ENCODE data around the gene ADAM17.
"Not testable (repeated sequence)": the region's sequence is repeated elsewhere in the genome, so short reads cannot be mapped to it uniquely, and the experiment has no call there.

The ADAM17 gene

DNA sequence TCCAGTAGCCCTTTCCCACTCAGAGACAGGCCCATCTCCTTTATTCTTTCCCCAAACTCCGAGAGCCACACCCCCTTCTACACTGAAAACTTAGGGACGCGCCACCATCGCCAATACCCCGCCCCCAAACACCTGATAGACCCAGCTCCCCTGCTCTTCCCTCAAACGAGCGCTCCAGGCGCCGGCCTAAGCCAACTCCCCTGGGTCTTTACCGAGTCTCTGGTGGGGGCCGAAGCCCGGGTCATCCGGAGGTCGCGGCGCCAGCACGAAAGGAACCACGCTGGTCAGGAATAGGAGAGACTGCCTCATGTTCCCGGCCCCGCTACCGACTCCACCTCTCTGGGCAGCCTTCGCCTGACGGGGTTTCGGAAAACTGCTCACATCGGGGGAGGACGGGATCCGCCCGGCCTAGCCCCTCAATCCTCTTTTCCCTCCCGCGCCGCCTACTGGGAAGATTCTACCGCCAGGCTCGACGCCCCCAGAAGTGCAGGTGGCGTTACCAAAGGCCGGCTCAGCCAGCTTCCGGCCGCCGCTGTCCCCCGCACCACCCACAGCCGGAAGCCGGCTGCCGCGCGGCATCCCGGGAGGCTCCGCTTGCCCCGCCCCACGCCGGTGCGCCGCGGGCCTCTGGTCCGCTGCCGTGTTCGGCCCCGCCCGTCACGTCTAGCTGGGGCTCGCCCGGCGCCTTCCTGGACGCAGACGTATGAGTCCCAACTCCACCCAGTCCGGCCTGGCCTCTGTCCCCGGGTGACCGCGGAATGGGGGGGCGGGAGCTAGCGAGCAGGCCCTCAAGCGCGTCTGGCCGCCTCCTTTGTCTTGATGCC, at the start of gene ADAM17:
Gene ADAM17 (minus strand): TSS at position 534 of the 824 bp plus-strand sequence. CDS start 225 bp downstream, at position 309.
- peak; percentile 31 to 78 (median 63) for DNase-seq

DNA sequence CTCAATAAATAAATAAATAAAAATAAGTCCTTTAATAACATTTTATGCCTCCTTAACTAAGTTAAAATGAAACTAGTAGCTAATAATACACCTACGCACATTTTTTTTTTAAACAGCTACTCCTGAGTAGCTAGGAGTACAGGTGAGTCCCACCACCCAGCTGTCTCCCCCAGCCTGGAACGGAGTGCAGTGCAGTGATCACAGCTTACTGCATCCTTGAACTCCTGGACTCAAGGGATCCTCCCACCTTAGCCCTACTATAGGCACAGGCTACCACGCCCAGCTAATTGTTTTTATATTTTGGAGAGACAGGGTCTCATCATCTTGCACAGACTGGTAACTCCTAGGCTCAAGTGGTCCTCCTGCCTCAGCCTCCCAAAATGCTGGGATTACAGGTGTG, 46.8 kb upstream of the ADAM17 start:
- DNase-seq = no peak

DNA sequence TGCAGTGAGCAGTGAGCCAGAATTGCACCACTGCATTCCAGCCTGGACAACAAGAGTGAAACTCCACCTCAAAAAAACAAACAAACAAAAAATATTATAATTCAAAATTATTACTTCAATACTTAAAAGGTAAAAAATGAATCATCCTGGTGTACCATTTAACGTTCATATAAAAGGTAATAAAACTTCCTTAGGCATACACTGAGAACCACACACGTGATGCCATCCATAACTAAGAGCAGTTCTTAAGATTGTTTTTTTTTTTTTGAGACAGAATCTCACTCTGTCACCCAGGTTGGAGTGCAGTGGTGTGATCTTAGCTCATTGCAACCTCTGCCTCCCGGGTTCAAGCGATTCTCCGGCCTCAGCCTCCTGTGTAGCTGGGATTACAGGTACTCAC, 45.8 kb upstream of the ADAM17 start:
- DNase-seq = no peak

DNA sequence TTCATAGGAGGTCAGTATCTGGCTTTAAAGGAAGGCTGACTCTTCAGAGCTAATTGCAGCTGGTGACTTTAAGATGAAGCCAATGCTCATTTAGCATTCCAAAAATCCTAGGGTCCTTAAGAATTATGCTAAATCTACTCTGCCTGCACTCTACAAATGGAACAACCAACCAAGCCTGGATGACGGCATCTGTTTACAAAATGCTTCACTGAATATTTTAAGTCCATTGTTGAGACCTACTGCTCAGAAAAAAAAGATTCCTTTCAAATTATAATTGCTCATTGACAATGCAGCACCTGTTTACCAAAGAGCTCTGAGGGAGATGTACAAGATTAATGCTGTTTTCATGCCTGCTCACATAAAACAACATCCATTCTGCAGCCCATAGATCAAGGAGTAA, 43.8 kb upstream of the ADAM17 start:
- DNase-seq = no peak

DNA sequence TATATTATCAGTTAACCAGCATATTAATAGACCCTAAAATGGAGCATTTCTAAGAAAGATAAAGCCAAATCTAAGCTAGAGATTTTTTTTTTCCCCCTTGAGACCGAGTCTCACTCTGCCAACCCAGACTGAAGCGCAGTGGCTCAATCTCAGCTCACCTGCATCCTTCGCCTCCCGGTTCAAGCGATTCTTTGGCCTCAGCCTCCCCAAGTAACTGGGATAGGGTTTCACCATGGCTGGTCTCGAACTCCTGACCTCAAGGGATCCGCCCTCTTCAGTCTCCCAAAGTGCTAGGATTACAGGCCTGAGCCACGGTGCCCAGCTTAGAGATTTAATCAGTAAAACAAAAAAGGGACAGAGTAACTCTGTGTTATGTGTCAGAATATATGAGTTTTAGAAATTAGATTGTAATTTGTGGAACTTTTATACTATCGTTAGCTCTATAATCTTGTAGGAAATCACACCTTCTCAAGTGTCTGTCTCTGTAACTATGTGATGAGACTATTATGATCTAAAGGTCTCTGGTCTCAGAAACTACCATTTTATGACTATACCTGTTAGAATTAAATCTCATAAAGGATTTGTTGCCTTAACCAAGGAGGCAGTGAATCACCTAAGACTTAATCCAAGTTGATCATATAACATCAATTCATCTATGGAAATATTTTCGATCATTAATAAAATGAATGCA, 41.1 kb upstream of the ADAM17 start:
- no peak for DNase-seq

DNA sequence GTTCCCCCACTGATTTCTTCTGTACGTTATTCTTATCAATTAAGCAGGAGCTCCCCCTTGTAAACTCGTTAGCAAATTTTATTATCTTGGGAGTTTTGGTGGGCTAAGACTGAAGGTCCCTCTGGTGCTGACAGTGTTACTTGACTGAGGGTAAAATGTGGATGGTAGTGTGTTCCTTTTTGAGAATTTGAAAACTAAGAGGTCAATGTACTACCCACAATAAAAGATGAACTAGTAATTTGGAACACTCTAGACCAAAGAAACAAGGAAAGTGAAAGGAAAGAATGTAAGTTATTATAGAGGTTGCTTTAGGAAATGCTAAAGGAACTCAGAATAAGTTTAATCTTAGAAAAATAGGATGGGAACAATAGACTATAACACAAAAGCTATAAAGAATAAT, 40.1 kb upstream of the ADAM17 start:
- DNase-seq = no peak

DNA sequence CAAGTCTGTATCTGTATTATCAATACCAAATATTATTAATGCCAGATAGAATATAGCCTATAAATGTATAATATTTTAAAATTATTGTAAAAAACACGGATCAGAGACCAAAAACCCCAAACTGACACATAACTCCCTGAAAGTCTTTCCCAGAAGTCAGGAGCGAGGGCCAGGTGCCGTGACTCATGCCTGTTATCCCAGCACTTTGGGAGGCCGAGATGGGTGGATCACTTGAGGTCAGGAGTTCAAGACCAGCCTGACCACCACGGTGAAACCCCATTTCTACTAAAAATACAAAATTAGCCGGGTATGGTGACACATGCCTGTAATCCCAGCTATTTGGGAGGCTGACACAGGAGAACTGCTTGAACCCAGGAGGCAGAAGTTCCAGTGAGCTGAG, 39.6 kb upstream of the ADAM17 start:
- not testable (repeated sequence) for DNase-seq

DNA sequence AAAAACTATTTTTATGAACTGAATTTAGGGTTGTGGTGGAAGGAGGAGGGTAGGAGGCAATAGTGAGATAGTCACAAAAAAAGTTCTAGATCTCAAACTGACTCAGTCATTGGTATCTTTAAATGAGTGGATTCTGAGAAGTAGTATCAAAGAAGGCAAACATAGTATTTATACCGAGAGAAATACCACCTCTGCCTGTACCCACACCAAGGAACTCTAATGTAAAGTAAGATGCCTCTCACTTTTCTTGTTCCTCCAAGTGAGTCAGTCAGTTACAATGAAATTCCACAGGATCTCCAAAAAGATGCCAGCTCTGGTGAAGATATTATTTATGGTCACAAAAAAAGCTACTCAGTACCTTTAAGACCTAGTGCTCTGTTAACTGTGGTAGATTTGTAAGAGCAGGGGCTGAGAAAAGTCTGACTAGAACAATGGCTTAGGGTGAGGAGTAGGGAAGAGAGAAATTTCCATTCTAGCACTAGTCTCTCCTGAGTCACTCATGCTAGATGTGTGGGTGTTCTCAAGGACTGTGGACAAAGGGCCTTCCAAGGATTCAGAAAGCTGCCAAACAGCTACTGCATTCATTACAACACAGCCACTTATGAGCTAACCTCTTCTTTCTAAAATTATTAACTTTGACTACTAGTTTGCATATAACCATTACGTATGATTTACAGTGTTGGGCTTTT, 38.9 kb upstream of the ADAM17 start:
- no peak for DNase-seq

DNA sequence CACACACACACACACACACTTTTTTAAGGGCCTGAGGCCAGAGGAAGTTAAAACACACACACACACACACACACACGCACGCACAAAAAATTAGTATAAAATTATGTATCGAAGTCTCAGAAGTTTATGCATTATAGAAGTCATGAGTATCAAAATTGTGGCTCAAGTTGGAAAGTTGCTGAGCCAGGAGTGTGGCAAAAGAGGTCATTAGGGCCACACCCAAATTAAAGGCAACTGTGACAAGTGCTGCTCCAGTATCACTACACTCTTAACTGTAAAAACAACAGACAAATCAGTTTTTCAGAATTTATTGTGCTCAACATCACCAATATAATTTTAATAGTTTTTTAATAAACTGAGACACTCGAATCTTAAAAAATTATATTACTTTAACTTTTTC, 38.3 kb upstream of the ADAM17 start:
- DNase-seq = no peak

DNA sequence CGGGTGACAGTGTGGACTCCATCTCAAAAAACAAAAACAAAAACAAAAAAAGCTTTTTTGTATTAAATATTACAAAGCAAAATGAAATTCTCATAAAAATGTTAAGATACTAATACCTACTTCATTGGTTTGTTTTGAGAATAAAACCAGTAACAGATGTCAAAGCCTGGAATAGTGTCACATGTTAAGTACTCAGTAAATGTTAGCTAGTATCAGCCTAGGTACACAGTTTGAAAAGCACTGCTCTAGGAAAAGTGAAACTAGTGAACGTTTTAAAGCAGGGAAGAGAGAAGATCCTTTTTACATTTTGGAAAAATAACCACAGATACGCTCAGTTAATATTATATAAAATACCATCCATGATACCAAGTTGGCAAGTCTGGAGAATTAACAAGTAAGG, 37.1 kb upstream of the ADAM17 start:
- DNase-seq = no peak

DNA sequence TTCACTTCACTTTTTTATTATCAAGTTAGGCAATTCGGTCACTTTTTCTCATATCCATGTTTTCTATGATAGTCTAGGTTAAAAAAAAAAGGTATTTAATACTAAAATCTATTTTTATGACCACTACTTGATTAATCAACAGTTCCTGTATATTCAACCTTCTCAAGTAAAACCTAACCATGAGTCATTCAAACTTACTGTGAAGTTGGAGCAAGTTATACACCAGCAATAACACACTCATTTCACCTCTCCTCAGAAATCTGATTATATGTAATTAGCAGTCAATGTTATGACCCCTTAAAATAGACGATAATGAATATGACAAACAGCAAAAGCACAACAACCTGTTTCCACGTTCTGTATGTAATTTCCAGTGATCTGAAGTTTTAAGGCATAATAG, 35.0 kb upstream of the ADAM17 start:
- DNase-seq = no peak

DNA sequence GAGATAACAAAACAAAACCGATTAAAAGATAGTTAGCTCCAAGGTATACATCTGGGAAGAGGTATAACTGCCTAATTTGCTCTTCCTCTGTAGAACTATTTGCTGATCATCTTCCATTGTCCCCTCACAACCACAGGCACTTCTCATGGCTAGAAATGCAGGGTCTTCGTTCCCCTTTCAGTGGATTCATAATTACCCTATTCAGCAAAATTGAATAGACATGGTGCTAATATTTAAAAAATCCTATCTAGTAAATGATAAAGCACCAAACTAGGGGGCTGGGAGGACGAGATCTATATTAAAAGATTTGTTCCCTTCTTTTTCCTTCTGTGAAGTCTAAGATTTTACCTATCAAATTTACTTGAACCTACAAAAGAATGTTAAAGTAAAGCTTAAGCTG, 30.8 kb upstream of the ADAM17 start:
- no peak for DNase-seq

DNA sequence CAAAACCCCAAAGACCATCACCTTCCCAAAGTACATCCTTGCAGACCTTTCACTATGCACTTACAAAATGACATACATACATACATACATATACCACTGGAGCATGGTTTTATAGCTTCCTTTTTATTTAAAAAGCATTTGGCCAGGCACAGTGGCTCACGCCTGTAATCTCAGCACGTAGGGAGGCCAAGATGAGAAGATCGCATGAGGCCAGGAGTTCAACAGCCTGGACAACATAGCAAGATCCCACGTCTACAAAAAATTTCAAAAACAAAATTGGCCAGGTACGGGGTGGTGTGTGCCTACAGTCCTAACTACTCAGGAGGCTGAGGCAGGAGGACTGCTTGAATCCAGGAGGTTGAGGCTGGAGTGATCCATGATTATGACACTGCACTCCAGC, 29.9 kb upstream of the ADAM17 start:
- DNase-seq = no peak

DNA sequence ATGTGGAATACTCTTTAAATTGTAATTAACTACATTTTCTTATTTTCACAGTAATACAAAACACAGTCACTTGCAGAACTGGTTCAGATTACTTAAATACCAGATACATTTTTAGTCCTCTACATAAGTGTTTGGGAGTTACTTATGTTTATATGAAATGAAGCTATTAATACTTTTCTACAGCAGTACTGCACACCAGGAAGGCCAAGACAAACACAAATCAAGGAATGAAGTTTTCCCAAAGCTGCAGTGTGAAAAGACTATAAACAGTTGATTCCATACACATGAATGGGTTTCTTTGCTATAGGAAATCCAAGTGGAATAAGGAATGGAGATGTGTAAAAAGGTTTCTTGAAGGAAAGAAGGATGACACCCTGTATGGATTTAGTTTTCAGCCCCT, 29.3 kb upstream of the ADAM17 start:
- not testable (repeated sequence) for DNase-seq

DNA sequence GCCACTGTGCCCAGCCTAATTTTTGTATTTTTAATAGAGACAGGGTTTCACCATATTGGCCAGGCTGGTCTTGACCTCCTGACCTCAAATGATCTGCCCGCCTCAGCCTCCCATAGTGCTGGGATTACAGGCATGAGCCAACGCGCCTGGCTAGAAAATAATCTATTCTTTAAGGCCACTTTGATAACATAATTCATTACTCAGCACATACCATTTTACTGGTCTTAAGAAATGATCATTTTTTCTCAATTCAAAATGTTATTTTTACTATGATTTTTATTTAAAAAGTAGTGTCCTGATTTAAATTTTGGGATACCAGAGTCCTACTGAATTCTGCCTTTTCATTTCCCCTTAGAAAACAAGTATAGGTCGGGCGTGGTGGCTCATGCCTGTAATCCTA, 27.0 kb upstream of the ADAM17 start:
- no peak for DNase-seq

DNA sequence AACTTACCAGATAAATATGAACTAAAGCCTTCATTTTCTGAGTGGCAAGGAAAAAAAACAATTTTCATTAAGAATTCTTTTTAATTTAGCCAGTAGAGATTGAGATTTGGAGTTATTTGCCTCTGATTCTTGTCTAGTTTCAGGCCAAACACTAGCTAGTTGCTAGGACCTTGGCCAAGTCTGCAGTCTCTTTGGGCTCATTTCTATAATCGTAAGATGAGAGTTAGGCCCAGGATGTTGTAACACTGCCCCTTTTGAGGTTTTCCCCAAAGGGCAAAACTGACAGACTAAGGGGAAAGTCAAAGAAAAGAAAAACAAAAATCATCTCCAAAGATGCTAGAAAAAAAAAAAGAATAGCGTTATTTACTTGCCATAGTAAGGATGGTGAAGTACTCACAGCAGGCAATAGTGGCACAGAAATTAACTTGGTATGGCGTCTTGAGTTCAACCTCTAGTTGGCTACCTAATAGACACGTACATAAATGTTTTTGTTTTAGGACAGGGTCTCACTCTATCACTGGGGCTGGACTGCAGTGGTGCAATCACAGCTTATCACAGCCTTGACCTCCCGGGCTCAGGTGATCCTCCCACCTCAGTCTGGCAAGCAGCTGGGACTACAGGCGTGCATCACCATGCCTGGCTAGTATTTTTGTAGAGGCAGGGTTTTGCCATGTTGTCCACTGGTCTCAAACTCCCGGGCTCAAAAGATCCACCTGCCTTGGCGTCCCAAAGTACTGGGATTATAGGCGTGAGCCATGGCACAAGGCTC, 23.0 kb upstream of the ADAM17 start:
- DNase-seq = no peak

DNA sequence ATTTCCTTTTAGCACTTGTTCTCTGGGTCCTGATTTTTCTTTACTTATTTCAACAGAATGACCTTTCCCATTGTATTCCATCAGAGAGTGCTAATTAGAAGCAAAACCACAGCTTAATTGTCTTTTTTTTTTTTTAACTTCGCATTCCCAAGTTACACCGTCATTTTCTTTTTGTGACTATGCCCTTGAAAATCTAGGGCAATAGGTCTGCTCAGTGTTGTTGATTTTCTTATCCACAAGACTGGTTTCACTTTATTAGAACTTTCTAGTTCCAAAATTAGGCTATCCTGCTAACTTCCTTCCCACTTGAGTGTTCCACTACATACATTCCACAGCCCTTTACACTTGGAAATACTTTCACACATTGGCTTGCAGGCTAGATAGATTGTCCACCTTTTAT, 18.7 kb upstream of the ADAM17 start:
- DNase-seq = no peak

DNA sequence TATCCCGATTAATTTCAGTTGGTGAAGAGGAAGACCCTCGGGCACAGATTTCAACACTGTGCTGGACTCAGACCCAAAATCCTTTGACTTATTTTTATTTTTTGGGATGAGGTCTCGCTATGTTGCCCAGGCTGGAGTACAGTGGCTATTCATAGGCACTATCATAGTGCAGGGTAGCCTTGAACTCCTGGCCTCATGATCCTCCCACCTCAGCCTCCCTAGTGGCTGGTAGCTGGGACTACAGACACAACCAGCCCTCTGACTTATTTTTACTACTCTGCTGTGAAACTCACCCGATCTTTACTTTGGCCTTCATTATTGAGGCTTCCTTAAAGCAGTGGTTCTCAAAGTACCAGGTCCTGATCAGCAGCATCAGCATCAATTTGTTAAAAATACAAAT, 18.2 kb upstream of the ADAM17 start:
- no peak for DNase-seq

DNA sequence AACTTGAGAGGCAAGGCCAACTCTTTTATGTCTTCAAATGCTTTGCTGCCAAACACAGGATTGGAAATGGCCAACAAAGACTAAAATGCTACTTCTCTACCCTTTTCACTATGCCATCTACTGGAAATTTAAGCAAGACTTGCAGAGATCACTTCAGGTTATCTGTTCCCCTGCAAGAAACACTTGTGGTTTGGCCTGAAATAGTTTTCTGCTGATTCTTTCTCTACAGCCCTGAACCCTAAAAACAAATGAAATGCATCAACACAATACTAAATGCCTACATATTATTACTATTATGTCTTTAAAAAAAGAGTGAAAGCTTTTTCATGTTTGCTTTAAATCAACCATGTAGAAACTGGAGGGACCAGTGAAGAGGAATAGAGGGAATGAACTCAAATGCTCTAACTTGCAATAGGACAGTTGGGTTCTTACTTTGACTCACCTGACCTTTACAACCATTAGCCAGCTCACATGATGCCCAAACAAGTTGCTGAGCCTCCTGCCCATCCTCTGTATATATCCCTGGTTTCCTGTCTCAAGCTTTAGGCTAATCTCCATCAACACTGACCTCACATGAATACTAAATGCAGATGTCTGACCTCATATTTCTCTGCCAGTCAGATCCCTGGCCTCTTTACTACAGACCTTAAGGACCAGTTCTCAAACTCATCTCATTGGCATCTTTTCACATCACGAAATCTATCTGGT, 17.5 kb upstream of the ADAM17 start:
- no peak for DNase-seq

DNA sequence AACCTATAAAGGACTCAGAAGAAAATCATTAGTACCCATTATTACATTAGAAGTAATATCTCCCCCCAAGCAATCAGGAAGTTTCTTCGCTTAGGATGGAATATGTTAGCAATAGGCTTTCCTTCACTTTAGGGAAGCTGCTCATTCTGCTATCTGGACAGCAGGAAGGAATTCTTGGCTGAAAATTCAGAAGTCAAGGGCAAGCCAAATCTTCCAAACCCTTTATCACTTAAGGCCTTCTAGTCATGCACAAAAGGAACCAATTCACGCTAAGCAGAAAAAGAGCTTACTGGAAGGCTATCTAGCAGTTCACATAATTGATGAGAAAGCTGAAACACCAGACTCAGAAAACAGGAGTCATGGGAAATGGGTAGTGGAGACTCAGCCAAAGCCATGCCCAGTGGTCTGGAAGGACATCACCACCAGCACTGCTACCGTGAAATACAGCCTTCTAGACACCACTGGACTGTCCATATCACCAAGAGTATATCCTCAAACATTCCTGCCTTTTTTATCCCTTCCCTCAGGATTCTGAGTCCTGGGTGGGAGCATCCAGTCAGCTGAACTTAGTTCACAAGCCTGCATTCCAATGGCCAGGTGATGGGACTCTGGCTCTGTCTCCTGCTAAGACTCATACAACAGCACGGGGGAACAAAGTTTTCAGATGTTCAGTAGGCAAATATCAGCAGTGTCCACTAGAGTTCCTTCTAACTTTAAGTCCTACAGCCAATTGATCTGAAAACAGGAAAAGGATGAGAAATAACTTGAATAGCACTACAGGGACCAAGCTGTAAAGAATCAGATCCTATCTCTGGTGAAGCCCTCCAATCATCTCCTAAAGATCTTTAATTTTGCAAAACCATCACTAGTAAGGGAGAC, 14.8 kb upstream of the ADAM17 start:
- DNase-seq = no peak

DNA sequence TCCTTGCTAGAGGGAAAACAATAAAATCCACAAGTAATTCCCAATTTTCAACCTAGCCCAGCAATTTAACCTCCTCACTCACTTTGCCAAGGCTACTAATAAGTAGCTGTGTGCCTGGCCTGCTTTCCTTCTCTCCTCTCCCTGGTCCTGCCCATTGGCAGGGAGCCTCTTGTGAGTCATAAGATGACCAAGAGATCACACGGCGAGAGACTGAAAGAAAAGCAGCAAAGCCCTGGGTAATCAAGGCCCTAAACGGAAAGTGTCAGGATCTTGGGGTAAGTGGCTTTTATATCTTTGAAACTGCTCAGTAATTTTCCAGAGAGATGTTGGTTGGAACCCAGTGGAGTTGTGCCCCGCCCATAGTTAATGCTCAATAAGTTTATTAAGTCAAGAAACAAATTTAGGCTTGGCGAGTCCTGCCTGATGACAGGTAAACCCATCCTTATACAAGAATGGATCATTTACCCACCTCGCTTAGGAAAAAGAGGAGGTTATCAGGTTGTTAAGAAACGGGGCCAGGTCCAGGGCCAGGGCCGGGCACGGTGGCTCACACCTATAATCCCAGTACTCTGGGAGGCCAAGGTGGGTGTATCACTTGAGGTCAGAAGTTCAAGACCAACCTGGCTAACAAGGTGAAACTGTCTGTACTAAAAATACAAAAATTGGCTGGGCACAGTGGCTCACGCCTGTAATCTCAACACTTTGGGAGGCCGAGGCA, 10.0 kb upstream of the ADAM17 start:
- DNase-seq = no peak
